GM12872 (cell line): ENCODE data around the gene INPP4B.

Source experiments
- TF ChIP-seq, protein P1 (sequence below): IDR thresholded peaks from 3 replicates; pipeline ENCODE4 v1.5.1; 2011; ENCODE audit warnings: low read depth, mild to moderate bottlenecking, low read length, moderate library complexity; ENCODE audit not compliant: insufficient read depth

The INPP4B gene

DNA sequence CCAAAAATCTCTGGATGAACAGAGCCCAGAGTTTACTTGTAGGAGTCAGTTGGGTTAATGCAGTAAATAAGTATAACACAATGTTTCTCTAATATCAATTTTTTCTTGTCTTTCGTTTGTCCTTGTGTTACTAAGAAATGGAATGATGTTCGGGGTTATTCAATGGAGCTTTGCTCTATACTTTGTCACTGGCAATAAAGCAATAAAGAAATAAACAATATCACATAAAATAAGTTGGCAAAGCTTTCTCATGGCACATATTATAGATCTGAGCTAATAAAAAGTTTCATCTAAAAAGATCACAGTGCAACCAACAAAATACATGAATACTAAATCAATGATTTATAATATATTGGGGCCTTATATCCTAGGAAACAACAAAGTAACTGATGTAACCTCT lies 32.7 kb downstream of the INPP4B start:
- TF ChIP-seq, protein P1, sequence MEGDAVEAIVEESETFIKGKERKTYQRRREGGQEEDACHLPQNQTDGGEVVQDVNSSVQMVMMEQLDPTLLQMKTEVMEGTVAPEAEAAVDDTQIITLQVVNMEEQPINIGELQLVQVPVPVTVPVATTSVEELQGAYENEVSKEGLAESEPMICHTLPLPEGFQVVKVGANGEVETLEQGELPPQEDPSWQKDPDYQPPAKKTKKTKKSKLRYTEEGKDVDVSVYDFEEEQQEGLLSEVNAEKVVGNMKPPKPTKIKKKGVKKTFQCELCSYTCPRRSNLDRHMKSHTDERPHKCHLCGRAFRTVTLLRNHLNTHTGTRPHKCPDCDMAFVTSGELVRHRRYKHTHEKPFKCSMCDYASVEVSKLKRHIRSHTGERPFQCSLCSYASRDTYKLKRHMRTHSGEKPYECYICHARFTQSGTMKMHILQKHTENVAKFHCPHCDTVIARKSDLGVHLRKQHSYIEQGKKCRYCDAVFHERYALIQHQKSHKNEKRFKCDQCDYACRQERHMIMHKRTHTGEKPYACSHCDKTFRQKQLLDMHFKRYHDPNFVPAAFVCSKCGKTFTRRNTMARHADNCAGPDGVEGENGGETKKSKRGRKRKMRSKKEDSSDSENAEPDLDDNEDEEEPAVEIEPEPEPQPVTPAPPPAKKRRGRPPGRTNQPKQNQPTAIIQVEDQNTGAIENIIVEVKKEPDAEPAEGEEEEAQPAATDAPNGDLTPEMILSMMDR, result no peak

DNA sequence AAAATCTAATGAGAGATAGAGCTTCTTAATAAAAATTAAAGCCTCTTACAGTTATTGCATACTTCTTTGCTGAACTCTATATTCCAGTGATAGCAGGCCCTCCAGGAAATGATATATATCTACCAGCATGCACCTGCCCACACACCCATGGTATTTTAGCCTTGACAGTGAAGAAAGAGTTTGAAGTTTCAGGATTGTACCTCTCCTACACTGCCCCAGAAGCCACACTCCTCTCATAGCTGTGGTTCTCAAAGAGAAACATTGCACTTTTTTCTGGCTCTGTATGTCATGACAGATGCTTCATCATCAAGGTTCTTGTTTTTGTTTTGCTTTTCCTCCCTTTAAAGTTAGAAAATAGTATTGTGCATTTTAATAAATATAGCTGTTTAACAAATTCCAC lies 34.0 kb downstream of the INPP4B start:
- TF ChIP-seq, protein P1, result no peak

DNA sequence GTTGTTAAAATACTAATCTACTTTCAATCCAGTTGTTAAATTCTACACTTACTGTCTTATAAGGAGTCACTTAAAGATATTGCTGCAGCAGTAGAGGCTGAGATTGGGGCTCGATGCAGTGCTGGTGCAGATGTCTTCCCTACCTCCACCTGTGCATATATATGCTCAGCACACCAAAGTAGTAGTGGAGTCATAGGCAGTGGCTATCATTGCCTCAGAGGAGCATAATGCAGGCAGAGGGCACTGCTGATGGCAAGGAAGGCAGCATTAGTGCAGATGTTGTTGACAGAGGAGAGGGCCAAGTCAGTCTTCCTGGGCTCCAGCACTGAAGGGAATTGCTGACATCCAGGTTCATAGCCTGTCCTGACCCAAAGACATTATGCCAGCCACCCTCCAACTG lies 35.1 kb downstream of the INPP4B start:
- TF ChIP-seq, protein P1, result no peak

- TF ChIP-seq, protein P1, result no peak
These were observed 36.5 kb downstream of the INPP4B start for GRCh38 chr4:142809559-142809958.

DNA sequence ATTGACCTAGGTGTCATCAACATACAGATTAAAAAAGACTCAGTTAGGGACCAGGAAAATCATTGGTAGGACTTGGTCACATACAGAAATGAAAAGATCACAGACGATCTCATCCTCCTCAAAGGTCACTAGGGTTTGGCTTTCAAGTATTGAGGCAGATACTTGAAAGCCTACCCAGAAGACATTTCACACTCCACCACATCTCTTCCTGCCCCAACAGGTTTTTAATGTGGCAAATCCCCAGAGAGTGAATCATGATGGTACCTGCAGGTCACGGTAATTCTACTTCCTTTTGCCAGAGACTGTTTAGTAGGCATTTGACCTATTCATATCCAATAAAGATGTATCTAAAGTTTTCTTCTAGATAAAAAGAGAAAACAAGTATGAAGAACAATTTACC lies 44.1 kb downstream of the INPP4B start:
- TF ChIP-seq, protein P1, result no peak

- TF ChIP-seq, protein P1, result no peak
These were observed 65.0 kb downstream of the INPP4B start for GRCh38 chr4:142781114-142781513.

DNA sequence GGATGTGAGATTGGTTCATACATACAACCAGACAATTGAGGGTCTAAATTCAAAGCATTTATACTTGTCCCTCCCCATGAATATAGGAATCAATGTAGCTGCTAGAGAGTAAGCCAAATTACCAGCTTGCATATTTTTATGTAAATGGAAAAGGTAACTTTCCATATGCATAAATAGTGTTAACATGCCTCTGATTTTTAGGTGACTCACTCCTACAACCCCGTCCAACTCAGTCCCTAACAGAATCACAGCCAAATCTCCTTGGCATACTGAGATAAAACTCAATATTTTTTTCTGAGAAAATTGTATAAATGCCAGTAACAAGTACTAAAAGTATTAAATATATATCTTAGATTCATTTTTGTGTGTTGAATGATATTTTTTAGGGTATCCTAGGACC lies 67.2 kb downstream of the INPP4B start:
- TF ChIP-seq, protein P1, result no peak

DNA sequence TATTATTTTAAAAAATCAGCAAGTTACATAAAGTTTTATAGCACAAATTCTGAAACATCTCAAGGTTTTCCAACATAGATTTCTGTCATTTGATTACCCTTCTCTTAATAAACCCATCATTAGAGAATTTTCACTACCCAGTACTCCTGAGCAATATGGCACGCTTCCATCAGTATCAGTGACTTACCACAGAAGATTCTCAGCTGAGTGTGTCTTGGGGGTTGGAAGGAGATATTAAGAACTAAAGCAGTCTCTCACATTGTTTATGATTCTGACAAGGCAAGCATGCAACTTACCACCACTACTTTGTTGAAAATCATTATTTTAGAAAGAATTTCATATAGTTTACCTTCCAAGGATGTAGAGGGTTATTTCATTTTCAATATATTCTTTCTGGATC lies 67.7 kb downstream of the INPP4B start:
- TF ChIP-seq, protein P1, result no peak
